HCT116 (cell line): ENCODE data around the gene S100Z. TPM values are rescaled to one million over a fixed set of nuclear protein-coding genes. Genes with fewer than 3 reads are reported as not detected.

Experiments used
- ATAC-seq: fragments of 200-7000 bp; cut with Tn5 transposase; 2 replicates; pipeline ENCODE4 v1.9.1; 2020; ENCODE audit warnings: mild to moderate bottlenecking, moderate library complexity
- BruUV-seq: library from RNA; stranded (reverse); fragments of 400-500 nt; replicated peaks from 2 replicates; lab custom pipeline; 2021; lab: Mats Ljungman, UMichigan
- CTCF ChIA-PET: fragments of 300-600 bp; sonication (Branson Sonifier 250); formaldehyde crosslinking; loops from one replicate; lab custom pipeline; 2021; ENCODE audit warnings: antibody characterized with exemption; lab: Charles Lee
- POLR2A ChIA-PET: fragments of 300-600, 350-600 bp; sonication (Branson Sonifier 250); formaldehyde crosslinking; loops from one replicate; lab custom pipeline; 2021; ENCODE audit warnings: antibody characterized with exemption; lab: Charles Lee
- RAD21 ChIA-PET, 2 experiments: fragments of 300-600 bp; sonication (Branson Sonifier 250); formaldehyde crosslinking; loops; one replicate each; lab custom pipeline; 2023; ENCODE audit warnings: low total read pairs in 2 of 2; ENCODE audit not compliant: uncharacterized antibody in 2 of 2, unreplicated experiment in 2 of 2, low non-redundant PET in 1 of 2; lab: Charles Lee
- DNase-seq: peaks from one replicate; pipeline ENCODE4 v3.0.0-alpha.2; 2010; ENCODE audit warnings: low read depth, low spot score
- H2AFZ ChIP-seq: fragments of 200-600 bp; shearing (Covaris generic), sonication (generic); 2 replicates; pipeline ENCODE4 v1.6.1; 2017; ENCODE audit warnings: low read depth, mixed run types, mixed read lengths, antibody characterized with exemption, low read length; ENCODE audit not compliant: poor library complexity, severe bottlenecking
- H3K27ac ChIP-seq: 2 replicates; pipeline ENCODE4 v1.5.1; 2012; ENCODE audit warnings: low read depth, low read length
- H3K27me3 ChIP-seq: fragments of 200-600 bp; sonication (generic); 2 replicates; pipeline ENCODE4 v1.6.1; 2016; ENCODE audit warnings: mixed run types, low read length, mixed read lengths; ENCODE audit not compliant: insufficient read depth
- H3K36me3 ChIP-seq, 2 experiments: fragments of 200-500 bp in 1 of 2; fragments of 200-600 bp in 1 of 2; sonication (Bioruptor generic) in 1 of 2; sonication (generic) in 1 of 2; 2 replicates each; pipeline versions ENCODE4 v1.5.1 to v1.6.1; 2014 to 2016; ENCODE audit warnings: low read length in 2 of 2, inconsistent platforms in 1 of 2, mixed read lengths in 1 of 2, mixed run types in 1 of 2; ENCODE audit not compliant: insufficient read depth in 2 of 2, control insufficient read depth in 1 of 2
- H3K4me1 ChIP-seq, 2 experiments: fragments of 200-600 bp in 1 of 2; sonication (generic) in 1 of 2; 2 replicates each; pipeline versions ENCODE4 v1.5.1 to v1.6.1; 2012 to 2017; ENCODE audit warnings: low read length in 2 of 2, inconsistent platforms in 1 of 2, mild to moderate bottlenecking in 1 of 2, mixed read lengths in 1 of 2, mixed run types in 1 of 2, moderate library complexity in 1 of 2; ENCODE audit not compliant: insufficient read depth in 2 of 2, control insufficient read depth in 1 of 2
- H3K4me2 ChIP-seq: fragments of 200-600 bp; sonication (generic); 2 replicates; pipeline ENCODE4 v1.6.1; 2017; ENCODE audit warnings: mixed run types, low read length, mixed read lengths
- H3K4me3 ChIP-seq, 2 experiments: fragments of 200-600 bp in 1 of 2; sonication (generic) in 1 of 2; replicated peaks in 1 of 2; 2 replicates each; pipeline ENCODE4 v1.5.1; 2011 to 2016; ENCODE audit warnings: low read length in 2 of 2, control low read depth in 1 of 2, low read depth in 1 of 2, mild to moderate bottlenecking in 1 of 2, mixed read lengths in 1 of 2, mixed run types in 1 of 2
- H3K79me2 ChIP-seq: fragments of 200-600 bp; sonication (generic); 2 replicates; pipeline ENCODE4 v1.6.1; 2017; ENCODE audit warnings: mild to moderate bottlenecking, mixed run types, low read length, moderate library complexity, mixed read lengths; ENCODE audit not compliant: insufficient read depth
- H3K9ac ChIP-seq: fragments of 200-600 bp; sonication (generic); 2 replicates; pipeline ENCODE4 v1.6.1; 2016; ENCODE audit warnings: low read length, mixed read lengths
- H3K9me2 ChIP-seq: fragments of 200-600 bp; sonication (generic), shearing (Covaris generic); 2 replicates; pipeline ENCODE4 v1.6.1; 2017; ENCODE audit warnings: mixed run types, mild to moderate bottlenecking, moderate library complexity; ENCODE audit not compliant: insufficient read depth
- H3K9me3 ChIP-seq, 2 experiments: fragments of 200-500 bp in 1 of 2; fragments of 200-600 bp in 1 of 2; sonication (Bioruptor generic) in 1 of 2; sonication (generic) in 1 of 2; 2 replicates each; pipeline ENCODE4 v1.6.1; 2014 to 2017; ENCODE audit warnings: low read length in 2 of 2, mixed read lengths in 2 of 2, inconsistent platforms in 1 of 2, low read depth in 1 of 2, mild to moderate bottlenecking in 1 of 2, mixed run types in 1 of 2, moderate library complexity in 1 of 2; ENCODE audit not compliant: control insufficient read depth in 1 of 2, insufficient read depth in 1 of 2
- H4K20me1 ChIP-seq: fragments of 200-600 bp; sonication (generic), shearing (Covaris generic); 2 replicates; pipeline ENCODE4 v1.6.1; 2017; ENCODE audit warnings: mixed run types, mild to moderate bottlenecking, moderate library complexity; ENCODE audit not compliant: insufficient read depth
- CEBPB ChIP-seq: IDR thresholded peaks from 2 replicates; pipeline ENCODE4 v1.6.1; 2012; ENCODE audit warnings: low read depth
- EGR1 ChIP-seq: IDR thresholded peaks from 2 replicates; pipeline ENCODE4 v1.6.1; 2012; ENCODE audit warnings: low read depth
- EZH2phosphoT487 ChIP-seq: fragments of 200-600 bp; IDR thresholded peaks from 2 replicates; pipeline ENCODE4 v1.6.1; 2018; ENCODE audit warnings: antibody characterized with exemption, borderline replicate concordance
- FOSL1 ChIP-seq: IDR thresholded peaks from 2 replicates; pipeline ENCODE4 v1.6.1; 2012; ENCODE audit warnings: low read depth
- POLR2AphosphoS5 ChIP-seq: IDR thresholded peaks from 2 replicates; pipeline ENCODE4 v1.6.1; 2011; ENCODE audit warnings: mild to moderate bottlenecking, low read depth, low read length, moderate library complexity
- SP1 ChIP-seq: IDR thresholded peaks from 2 replicates; pipeline ENCODE4 v1.6.1; 2012; ENCODE audit warnings: low read depth
- SRF ChIP-seq: IDR thresholded peaks from 2 replicates; pipeline ENCODE4 v1.6.1; 2012; ENCODE audit warnings: low read depth
- YY1 ChIP-seq: IDR thresholded peaks from 2 replicates; pipeline ENCODE4 v1.6.1; 2011; ENCODE audit warnings: low read length, low read depth, moderate library complexity, mild to moderate bottlenecking; ENCODE audit not compliant: insufficient replicate concordance; ENCODE audit errors: extremely low read depth
- intact Hi-C: fragments of 100-400 bp; cut with micrococcal nuclease; formaldehyde crosslinking; loops from 2 replicates; pipeline ENCODE4 v1.10.0; 2022
- total RNA-seq: library from RNA; stranded (reverse); gene quantifications from one replicate; pipeline ENCODE4 v1.2.1, GENCODE V29; 2021; ENCODE audit not compliant: unreplicated experiment
- TF ChIP-seq, protein P1 (sequence below): IDR thresholded peaks from 2 replicates; pipeline ENCODE4 v1.6.1; 2011; ENCODE audit warnings: mild to moderate bottlenecking, low read length, moderate library complexity; ENCODE audit not compliant: insufficient replicate concordance; ENCODE audit errors: extremely low read depth
- TF ChIP-seq, protein P2 (sequence below): IDR thresholded peaks from 2 replicates; pipeline ENCODE4 v1.6.1; 2012
- TF ChIP-seq, protein P3 (sequence below): IDR thresholded peaks from 2 replicates; pipeline ENCODE4 v1.6.1; 2012; ENCODE audit warnings: low read depth

Gene S100Z
- total RNA-seq, 1 experiment from 2014 or later = not detected

DNA sequence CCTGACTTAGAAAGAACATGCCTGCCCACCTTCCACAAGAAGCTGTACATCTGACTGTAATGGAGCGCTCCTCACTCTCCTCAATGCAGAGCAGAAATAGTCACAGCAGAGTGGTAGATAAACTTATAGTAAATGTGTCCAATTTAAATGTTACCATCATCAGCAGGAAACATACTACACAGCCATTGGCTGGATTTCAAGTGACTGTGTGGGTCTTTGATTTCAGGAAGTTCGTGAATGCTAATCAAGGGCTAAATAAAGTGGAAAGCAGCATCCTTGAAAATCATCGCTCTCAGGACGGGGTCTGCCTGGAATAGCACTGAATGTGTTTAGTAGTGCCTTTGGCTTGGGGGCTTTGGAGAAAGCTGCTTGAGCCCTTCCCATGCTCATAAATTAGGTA is 70.7 kb downstream of the S100Z start (continued):
- TF ChIP-seq, protein P1, sequence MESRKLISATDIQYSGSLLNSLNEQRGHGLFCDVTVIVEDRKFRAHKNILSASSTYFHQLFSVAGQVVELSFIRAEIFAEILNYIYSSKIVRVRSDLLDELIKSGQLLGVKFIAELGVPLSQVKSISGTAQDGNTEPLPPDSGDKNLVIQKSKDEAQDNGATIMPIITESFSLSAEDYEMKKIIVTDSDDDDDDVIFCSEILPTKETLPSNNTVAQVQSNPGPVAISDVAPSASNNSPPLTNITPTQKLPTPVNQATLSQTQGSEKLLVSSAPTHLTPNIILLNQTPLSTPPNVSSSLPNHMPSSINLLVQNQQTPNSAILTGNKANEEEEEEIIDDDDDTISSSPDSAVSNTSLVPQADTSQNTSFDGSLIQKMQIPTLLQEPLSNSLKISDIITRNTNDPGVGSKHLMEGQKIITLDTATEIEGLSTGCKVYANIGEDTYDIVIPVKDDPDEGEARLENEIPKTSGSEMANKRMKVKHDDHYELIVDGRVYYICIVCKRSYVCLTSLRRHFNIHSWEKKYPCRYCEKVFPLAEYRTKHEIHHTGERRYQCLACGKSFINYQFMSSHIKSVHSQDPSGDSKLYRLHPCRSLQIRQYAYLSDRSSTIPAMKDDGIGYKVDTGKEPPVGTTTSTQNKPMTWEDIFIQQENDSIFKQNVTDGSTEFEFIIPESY = no peak
- no peak for TF ChIP-seq SP1
- no peak for TF ChIP-seq EZH2phosphoT487
- no peak for TF ChIP-seq EGR1
- TF ChIP-seq CEBPB = no peak
- no peak for TF ChIP-seq POLR2AphosphoS5
- no peak for TF ChIP-seq SRF
- TF ChIP-seq FOSL1 = no peak
- TF ChIP-seq, all 23 proteins: peak for 0

DNA sequence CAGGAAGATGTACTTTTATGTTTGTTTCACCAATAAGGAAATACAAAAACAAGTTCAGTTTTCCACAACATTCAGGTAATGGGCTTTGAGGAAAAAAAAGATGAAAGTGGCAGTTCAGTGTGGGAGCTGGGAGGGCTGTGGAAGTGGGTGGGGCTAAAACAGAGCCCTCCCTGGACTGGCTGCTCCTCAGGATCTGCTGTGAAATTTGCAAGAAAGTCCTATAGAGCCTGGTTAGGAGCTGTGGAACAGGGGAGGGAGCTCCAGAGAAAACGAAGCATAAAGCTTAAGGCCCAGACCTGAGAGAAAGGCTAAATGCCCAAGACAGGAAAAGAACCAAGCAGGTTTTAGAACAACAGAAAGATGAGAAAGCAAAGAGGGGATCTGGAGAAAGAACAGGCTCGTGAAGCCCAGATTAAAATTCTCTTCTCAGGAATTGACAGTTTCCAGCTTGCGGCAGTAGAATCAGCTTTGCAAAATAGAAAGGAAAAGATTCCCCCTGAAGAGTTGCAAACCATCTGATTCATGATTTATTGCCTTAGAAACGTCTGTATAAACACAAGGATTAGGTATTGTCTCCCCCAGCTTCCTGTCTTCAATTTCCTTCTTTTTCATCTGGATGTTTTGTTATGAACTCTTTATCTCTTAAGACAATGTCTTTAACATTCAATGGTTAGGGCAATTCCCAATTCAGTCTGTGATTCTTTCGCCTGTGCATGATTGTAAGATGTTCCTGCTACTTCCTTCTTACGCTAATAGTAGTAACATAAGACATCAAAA is 76.7 kb downstream of the S100Z start:
- TF ChIP-seq, protein P2, sequence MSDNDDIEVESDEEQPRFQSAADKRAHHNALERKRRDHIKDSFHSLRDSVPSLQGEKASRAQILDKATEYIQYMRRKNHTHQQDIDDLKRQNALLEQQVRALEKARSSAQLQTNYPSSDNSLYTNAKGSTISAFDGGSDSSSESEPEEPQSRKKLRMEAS = no peak
- TF ChIP-seq, protein P3, sequence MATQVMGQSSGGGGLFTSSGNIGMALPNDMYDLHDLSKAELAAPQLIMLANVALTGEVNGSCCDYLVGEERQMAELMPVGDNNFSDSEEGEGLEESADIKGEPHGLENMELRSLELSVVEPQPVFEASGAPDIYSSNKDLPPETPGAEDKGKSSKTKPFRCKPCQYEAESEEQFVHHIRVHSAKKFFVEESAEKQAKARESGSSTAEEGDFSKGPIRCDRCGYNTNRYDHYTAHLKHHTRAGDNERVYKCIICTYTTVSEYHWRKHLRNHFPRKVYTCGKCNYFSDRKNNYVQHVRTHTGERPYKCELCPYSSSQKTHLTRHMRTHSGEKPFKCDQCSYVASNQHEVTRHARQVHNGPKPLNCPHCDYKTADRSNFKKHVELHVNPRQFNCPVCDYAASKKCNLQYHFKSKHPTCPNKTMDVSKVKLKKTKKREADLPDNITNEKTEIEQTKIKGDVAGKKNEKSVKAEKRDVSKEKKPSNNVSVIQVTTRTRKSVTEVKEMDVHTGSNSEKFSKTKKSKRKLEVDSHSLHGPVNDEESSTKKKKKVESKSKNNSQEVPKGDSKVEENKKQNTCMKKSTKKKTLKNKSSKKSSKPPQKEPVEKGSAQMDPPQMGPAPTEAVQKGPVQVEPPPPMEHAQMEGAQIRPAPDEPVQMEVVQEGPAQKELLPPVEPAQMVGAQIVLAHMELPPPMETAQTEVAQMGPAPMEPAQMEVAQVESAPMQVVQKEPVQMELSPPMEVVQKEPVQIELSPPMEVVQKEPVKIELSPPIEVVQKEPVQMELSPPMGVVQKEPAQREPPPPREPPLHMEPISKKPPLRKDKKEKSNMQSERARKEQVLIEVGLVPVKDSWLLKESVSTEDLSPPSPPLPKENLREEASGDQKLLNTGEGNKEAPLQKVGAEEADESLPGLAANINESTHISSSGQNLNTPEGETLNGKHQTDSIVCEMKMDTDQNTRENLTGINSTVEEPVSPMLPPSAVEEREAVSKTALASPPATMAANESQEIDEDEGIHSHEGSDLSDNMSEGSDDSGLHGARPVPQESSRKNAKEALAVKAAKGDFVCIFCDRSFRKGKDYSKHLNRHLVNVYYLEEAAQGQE = no peak
- TF ChIP-seq EGR1 = no peak
- TF ChIP-seq YY1 = no peak
- H3K9me2 ChIP-seq = no peaks in the 10 kb centered on the region
- DNase-seq (no peak), ATAC-seq (no peak)
- H3K9me3 ChIP-seq = no peaks in the 10 kb centered on the region
- ChIA-PET RAD21 (no interaction called here), POLR2A (interaction anchor here (1.1 kb wide), 1 partner anchor 103 kb away, joined by 3 read pairs; no protein-coding TSS in a partner anchor), CTCF (no interaction called here)
- BruUV-seq = no TSS peak
- no peak overlapping the region for H3K9ac ChIP-seq
- H4K20me1 ChIP-seq = no peaks in the 10 kb centered on the region
- H3K79me2 ChIP-seq = no peaks in the 10 kb centered on the region
- H3K27ac ChIP-seq = no peak overlapping the region
- H3K4me3 ChIP-seq = no peak overlapping the region
- H3K4me2 ChIP-seq = no peak overlapping the region
- intact Hi-C loops = no loop called here
- H3K4me1 ChIP-seq = no peaks in the 10 kb centered on the region
- H3K36me3 ChIP-seq = no peaks in the 10 kb centered on the region
- H2AFZ ChIP-seq = no peak overlapping the region
- peaks cover 4% of the 10 kb centered on the region; the same call in 1 of the 2 replicates for H3K27me3 ChIP-seq
